ENCODE results near the gene DOCK11.
"Not testable (repeated sequence)": the region's sequence is repeated elsewhere in the genome, so short reads cannot be mapped to it uniquely, and the experiment has no call there.

The DOCK11 gene

DNA sequence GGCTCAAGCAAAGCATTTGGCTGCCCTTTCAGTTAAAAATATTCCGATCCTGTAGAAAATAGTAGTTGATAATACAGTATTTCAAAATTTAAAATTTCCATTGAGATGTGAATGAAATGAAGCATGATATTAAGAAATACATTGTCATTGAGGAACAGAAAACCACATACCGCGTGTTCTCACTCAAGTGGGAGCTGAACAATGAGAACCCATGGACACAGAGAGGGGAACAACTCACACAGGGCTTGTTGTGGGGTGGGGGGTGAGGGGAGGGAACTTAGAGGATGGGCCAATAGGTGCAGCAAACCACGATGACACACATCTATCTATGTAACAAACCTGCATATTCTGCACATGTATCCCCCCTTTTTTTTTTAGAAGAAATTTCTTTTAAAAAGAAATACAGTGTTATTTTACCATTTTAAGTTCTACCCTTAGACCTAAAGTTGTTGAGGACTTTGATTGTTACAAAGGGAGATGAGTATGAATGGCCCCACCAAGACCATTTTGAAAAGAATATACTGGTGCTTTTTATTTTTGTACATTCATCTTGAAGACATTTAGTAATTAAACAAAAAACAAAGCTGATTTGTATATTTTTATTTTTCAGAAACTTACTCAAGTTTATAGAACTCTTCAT lies 179.8 kb downstream of the DOCK11 start:
- FAIRE-seq = no peak
- TF ChIP-seq POLR2A (IDR thresholded peaks at IDR 0.05; ENCODE audit: low read depth, low read length) = no peak
- no peak for DNase-seq (ENCODE audit: insufficient read length, low spot score)

DNA sequence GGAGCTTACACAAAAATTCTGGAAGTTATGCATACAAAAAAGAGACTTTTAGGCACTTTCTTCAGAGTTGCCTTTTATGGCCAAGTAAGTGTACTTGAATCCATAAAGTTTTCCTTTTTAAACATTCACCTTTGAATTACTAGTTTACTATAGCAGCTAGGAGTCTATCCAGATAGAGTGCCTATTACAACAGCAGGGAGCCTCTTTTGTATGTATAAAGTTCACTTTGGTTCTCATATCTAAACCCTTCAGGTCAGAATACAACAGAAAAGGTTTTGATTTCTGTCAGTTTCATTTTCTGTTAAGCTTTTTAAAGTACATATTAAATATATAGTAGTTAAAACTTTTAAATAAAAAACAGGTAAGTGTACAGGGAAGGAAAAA lies 180.3 kb downstream of the DOCK11 start:
- FAIRE-seq (no peak), DNase-seq (ENCODE audit: insufficient read length, low spot score) (no peak)
- TF ChIP-seq POLR2A (IDR thresholded peaks at IDR 0.05; ENCODE audit: low read depth, low read length) = no peak

DNA sequence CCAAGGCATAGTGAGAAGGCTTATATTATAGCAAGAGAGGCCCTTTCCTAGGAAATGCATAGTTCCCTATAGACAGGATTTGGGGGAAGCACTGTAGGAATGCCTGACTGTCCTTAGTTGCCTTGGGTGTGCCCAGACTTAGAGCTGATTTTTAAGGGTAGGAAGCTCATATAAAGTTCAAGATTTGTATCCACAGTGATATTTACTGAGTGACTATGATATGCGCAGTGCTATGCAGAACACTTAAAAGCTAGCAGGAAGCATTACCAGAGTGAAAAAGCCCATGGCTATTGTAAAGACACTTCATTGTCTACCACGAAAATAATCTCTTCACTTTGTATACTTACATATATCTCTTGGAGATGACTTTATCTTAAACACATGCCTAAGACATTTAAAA lies 181.7 kb downstream of the DOCK11 start:
- no peak for TF ChIP-seq POLR2A (IDR thresholded peaks at IDR 0.05; ENCODE audit: low read depth, low read length)
- DNase-seq (ENCODE audit: insufficient read length, low spot score) (no peak), FAIRE-seq (no peak)

- DNase-seq (ENCODE audit: insufficient read length, low spot score) = no peak
- no peak for FAIRE-seq
- TF ChIP-seq POLR2A (IDR thresholded peaks at IDR 0.05; ENCODE audit: low read depth, low read length) = no peak
These were observed 183.7 kb downstream of the DOCK11 start for GRCh38 chrX:118679290-118679689.

DNA sequence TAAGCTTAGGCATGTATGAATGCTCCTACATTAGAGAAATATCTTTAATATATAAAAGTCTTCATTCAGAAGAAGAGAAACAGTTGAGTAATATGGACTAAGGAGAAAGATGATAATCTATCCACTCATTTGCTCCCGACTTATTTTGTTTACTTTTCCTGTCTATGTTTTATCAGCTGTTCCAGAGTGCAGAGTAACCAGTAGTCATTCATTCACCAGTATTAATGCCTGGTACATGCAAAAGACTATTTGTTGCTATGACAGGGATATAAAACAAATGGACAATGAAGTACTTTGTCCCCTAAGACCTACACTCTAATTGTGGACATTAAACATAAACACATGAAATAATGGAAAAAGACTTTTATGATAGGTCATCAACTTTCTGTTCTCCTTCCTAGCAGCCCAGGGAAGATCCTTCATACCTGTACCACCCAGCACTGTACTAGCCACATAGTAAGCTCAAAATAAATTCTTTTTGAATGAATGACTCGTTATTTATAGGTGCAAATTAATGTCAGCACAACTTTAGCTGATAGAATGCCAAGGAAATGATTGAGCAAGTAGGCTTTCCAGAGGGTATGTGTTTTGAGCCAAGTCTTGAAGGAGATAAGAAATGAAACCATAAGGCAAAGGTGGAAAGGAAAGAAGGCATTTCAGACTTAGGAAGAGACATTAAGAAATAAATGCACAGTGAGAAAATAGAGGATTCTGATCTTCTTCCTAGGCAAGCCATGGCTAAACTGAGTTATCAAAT lies 186.8 kb downstream of the DOCK11 start:
- no peak for DNase-seq (ENCODE audit: insufficient read length, low spot score)
- TF ChIP-seq POLR2A (IDR thresholded peaks at IDR 0.05; ENCODE audit: low read depth, low read length) = no peak
- FAIRE-seq = no peak

DNA sequence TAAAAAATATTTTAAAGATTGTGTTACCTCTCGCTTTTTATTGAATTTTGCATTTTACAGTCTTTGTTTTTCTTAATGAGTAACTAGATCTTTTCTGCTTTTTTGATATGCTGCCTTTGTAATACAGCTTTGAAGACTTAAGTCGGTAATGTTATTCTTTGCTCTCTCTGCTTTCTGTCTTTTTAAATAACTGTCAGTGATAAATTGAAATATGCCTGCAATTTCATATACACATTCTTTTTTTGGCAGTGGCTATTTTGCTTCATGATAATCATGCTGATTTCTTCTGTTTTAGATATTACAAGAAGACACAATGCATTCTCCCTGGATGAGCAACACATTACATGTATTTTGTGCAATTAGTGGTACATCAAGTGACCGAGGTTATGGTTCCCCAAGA lies 189.8 kb downstream of the DOCK11 start:
- no peak for TF ChIP-seq POLR2A (IDR thresholded peaks at IDR 0.05; ENCODE audit: low read depth, low read length)
- FAIRE-seq (no peak), DNase-seq (ENCODE audit: insufficient read length, low spot score) (no peak)

GRCh38 chrX:118688935-118689334 lies 193.3 kb downstream of the DOCK11 start:
- FAIRE-seq (no peak), DNase-seq (ENCODE audit: insufficient read length, low spot score) (no peak)
- TF ChIP-seq POLR2A (IDR thresholded peaks at IDR 0.05; ENCODE audit: low read depth, low read length) = no peak

- no peak for FAIRE-seq
- TF ChIP-seq POLR2A (IDR thresholded peaks at IDR 0.05; ENCODE audit: low read depth, low read length) = no peak
- no peak for DNase-seq (ENCODE audit: insufficient read length, low spot score)
These were observed 198.2 kb downstream of the DOCK11 start for GRCh38 chrX:118693843-118694242.

DNA sequence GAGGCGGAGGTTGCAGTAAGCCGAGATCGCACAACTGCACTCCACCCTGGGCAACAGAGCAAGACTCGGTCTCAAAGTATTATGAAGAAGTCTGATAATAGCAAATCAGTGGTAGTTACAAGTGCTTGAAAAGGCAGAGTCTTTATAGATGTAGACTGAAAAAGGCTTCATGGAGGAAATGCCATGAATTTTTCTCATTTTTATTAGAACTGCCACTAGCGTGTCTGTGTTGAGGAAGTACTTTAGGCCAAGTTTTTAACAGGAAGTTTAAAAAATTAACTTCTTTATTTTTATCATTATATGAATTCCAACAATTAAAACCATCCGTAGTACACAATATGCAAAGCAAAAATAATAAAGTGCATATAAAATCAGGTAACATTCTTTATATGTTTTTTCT lies 199.0 kb downstream of the DOCK11 start:
- no peak for TF ChIP-seq POLR2A (IDR thresholded peaks at IDR 0.05; ENCODE audit: low read depth, low read length)
- FAIRE-seq (no peak), DNase-seq (ENCODE audit: insufficient read length, low spot score) (no peak)

DNA sequence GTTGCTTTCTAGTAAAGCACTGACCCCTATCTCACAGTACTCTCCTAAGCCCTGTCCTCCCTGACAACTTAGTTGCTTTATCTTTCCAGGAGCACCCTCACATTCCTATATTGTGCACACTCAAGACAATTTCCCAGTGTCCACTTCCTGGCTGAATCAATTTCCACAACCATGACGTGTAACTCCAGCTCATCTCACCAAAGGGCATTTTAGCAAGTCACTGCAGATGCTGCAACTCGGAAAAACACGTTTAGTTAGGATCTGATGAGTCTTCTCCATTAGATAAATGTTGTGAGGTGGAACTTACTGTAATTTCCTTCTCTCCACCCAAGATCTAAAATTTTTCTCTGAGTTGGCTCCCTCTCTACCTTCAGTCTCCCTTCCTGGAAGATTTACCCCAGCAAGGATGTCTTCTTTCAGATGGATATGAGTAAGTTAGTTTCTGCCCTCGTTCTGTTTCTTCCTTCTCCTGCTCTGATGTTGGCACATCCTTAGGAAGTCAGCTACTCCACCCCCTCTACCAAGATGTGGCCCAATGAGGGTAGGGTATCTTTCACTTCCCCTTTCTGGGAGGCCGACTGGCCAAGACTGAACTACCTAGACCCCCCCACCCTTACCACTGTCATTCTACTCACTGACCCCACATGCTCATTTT lies 203.0 kb downstream of the DOCK11 start:
- no peak for TF ChIP-seq POLR2A (IDR thresholded peaks at IDR 0.05; ENCODE audit: low read depth, low read length)
- no peak for FAIRE-seq
- DNase-seq (ENCODE audit: insufficient read length, low spot score) = no peak

GRCh38 chrX:118702741-118703140 lies 207.1 kb downstream of the DOCK11 start:
- FAIRE-seq = peak; percentile 60
- TF ChIP-seq POLR2A (IDR thresholded peaks at IDR 0.05; ENCODE audit: low read depth, low read length) = no peak
- DNase-seq (ENCODE audit: insufficient read length, low spot score) = peak; percentile 30

GRCh38 chrX:118706681-118707080 lies 211.1 kb downstream of the DOCK11 start:
- no peak for TF ChIP-seq POLR2A (IDR thresholded peaks at IDR 0.05; ENCODE audit: low read depth, low read length)
- DNase-seq (ENCODE audit: insufficient read length, low spot score) = no peak
- FAIRE-seq = no peak

- no peak for TF ChIP-seq POLR2A (IDR thresholded peaks at IDR 0.05; ENCODE audit: low read depth, low read length)
- no peak for DNase-seq (ENCODE audit: insufficient read length, low spot score)
- no peak for FAIRE-seq
These were observed 218.9 kb downstream of the DOCK11 start for GRCh38 chrX:118714521-118714920.

- FAIRE-seq = not testable (repeated sequence)
These were observed 220.3 kb downstream of the DOCK11 start for GRCh38 chrX:118715917-118716316.

GRCh38 chrX:118716833-118717232 lies 221.2 kb downstream of the DOCK11 start:
- not testable (repeated sequence) for FAIRE-seq

More at GRCh38 chrX:118715917-118716316, 220.3 kb downstream of the DOCK11 start:
- not testable (repeated sequence) for DNase-seq (ENCODE audit: insufficient read length, low spot score)

More at GRCh38 chrX:118716833-118717232, 221.2 kb downstream of the DOCK11 start:
- not testable (repeated sequence) for DNase-seq (ENCODE audit: insufficient read length, low spot score)

All from H54 (cell line).